Lower leg skin (tissue), 4 donors: Measurements from ENCODE around the gene SGSH. TPM values are rescaled to one million over a fixed set of nuclear protein-coding genes. Genes with fewer than 3 reads are reported as not detected.
A peak's percentile ranks its signal among the peaks of the same experiment; 100 is the strongest.

Experiments
- DNase-seq, 2 donors: peaks; one replicate each; pipeline ENCODE4 v3.0.0-alpha.2; 2019; ENCODE audit warnings: low spot score in 2 of 2
- H3K4me3 ChIP-seq: fragments of 200-600 bp; sonication (generic); 2 replicates; pipeline ENCODE4 v1.5.1; 2017; ENCODE audit warnings: mild to moderate bottlenecking, low read depth; ENCODE audit not compliant: poor library complexity, severe bottlenecking
- POLR2A ChIP-seq, 2 donors: fragments of 450-650 bp; IDR thresholded peaks; one replicate each; pipeline ENCODE4 v1.6.1; 2016 to 2017; ENCODE audit warnings: antibody characterized with exemption in 2 of 2, mild to moderate bottlenecking in 1 of 2, moderate library complexity in 1 of 2
- WGBS, 2 donors: methylation state at CpG; one replicate each; pipeline ENCODE4 v1.1.5; 2018; 5-methylcytosine and 5-hydroxymethylcytosine counted together
- intact Hi-C: fragments of 100-400 bp; cut with DNase I; formaldehyde crosslinking; loops from one replicate; pipeline ENCODE4 v1.15.0; 2023; ENCODE audit warnings: low total_unique reads
- total RNA-seq, 4 donors: library from RNA; depleted of rRNA; stranded (reverse); fragments of >200 nt; gene quantifications; one replicate each; pipeline ENCODE4 v1.1.0, GENCODE V29; 2016
- TF ChIP-seq, protein P1 (sequence below), 3 donors: fragments of 450-650 bp; IDR thresholded peaks; one replicate each; pipeline ENCODE4 v1.5.1; 2016; ENCODE audit warnings: antibody characterized with exemption in 3 of 3, mild to moderate bottlenecking in 3 of 3, moderate library complexity in 2 of 3

The SGSH gene
- total RNA-seq, 4 donors from 2014 or later, result 19.4 to 47.3 (median 37.0) TPM

DNA sequence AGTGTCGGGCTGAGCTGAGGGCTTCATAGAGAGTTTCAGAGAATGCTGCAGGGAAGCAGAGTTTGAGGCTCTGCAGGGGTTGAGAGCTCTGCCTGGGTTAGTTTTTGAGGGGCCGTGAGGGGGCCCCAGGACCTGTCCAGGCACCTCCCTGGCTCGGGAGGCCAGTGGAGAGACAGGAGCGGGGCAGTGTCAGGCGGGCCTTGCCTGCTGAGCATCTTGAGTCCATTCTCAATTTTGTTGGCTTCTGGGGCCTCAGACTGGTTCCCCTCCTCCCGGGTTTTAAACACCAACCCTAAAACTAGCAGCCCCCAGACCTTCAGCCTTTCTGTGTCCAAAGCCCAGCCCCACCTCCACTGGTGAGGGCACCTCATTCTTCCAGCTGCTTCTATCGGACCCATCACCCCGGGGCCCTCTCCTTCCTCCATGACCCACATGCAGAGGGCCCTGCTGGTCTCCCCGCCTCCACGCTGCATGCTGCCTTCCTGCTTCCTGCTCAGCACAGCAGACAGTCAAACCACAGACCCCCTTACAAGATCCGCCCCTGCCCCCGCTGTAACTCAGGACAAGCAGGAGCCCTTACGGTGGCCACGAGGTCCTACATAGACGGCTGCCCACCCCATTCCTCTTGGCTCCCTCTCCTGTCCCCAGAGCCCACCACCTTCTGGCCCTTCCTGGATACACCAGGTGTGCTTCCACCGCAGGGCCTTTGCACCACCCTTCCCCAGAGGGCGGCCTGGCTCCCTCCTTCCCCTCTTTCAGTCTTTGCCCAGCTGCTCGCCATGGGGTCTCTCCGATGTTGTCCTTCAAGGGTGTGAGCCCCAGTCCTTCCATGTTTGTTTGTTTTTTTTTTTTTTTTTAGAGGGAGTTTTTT lies 44.3 kb upstream of the SGSH start:
- no peak for DNase-seq
- intact Hi-C loops, result no loop called here
- TF ChIP-seq, protein P1, sequence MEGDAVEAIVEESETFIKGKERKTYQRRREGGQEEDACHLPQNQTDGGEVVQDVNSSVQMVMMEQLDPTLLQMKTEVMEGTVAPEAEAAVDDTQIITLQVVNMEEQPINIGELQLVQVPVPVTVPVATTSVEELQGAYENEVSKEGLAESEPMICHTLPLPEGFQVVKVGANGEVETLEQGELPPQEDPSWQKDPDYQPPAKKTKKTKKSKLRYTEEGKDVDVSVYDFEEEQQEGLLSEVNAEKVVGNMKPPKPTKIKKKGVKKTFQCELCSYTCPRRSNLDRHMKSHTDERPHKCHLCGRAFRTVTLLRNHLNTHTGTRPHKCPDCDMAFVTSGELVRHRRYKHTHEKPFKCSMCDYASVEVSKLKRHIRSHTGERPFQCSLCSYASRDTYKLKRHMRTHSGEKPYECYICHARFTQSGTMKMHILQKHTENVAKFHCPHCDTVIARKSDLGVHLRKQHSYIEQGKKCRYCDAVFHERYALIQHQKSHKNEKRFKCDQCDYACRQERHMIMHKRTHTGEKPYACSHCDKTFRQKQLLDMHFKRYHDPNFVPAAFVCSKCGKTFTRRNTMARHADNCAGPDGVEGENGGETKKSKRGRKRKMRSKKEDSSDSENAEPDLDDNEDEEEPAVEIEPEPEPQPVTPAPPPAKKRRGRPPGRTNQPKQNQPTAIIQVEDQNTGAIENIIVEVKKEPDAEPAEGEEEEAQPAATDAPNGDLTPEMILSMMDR (IDR thresholded peaks at IDR 0.05), result no peak
- TF ChIP-seq POLR2A (IDR thresholded peaks at IDR 0.05), result no peak
- no peak overlapping the region for H3K4me3 ChIP-seq
- 87 to 90% methylated on average over 19 of the region's 19 CpGs for WGBS, 2 donors

DNA sequence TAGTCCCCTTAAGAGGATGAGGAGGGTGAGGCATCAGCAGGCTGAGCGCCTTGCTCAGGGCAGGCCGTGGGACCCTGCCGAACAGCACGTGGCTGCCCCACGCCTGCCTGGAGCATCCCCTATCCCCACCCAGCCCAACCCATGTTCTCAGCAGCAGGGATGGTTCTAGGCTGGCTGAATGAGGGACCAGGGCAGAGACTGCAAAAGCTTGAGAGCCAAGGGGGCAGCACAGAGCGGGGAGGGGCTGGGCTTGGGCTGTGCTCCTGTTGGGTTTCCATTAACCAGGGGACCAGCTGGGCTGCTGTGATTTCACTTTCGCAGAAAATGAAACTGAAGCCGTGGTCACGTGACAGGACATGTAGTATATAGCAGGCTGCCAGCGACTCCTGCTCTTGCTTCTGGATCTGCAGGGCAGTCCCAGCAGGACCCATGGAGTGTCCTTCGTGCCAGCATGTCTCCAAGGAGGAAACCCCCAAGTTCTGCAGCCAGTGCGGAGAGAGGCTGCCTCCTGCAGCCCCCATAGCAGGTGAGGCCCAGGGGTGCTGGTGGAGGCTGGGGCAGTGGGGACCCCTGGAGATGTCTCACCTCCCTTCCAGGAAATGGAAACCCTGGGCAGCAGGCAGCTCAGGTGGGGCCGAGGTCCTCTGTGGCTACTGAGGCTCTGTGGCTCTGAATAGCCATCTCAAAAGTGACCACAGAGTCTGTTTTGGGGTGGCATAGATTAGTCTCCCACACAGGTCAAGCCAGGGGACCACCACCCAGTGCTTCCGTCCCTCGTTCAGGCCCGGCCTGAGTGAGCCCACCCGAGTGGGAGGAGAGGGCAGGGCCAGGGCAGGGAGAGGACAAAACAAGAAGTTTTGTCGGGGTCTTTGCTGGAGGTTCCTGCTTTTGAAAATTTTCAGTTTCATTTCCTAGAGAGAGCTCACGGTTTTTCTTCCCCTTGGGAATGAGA lies 43.4 kb upstream of the SGSH start:
- H3K4me3 ChIP-seq, result no peak overlapping the region
- TF ChIP-seq, protein P1 (IDR thresholded peaks at IDR 0.05), result no peak
- no peak for TF ChIP-seq POLR2A (IDR thresholded peaks at IDR 0.05)
- intact Hi-C loops, result no loop called here
- peak; percentile 89 to 96 for DNase-seq
- 33 to 44% methylated on average over 16 to 18 of the region's 19 CpGs for WGBS, 2 donors

DNA sequence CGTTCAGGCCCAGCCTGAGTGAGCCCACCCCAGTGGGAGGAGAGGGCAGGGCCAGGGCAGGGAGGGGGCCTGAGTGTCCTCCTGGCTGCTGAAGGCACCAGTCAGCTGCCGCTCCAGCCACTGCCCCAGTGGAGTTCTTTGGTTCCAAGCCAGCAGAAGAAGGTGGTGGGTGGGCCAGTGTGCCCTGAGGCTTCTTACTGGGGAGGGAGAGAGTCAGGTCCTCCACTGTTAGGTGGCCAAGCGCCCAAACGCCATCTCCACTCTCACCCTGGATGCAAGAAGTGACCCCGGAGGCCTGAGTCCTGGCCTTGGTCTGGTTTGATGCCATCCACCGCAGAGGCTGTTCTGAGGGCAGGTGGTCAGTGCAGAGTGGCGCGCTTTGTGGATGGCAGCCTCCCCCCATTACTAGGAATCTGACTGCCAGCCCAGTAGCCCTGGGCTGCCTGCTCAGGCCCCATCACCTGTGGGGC lies 42.7 kb upstream of the SGSH start:
- H3K4me3 ChIP-seq, result no peak overlapping the region
- intact Hi-C loops, result no loop called here
- TF ChIP-seq POLR2A (IDR thresholded peaks at IDR 0.05), result no peak
- 67 to 70% methylated on average over 6 to 7 of the region's 8 CpGs for WGBS, 2 donors
- no peak for DNase-seq

DNA sequence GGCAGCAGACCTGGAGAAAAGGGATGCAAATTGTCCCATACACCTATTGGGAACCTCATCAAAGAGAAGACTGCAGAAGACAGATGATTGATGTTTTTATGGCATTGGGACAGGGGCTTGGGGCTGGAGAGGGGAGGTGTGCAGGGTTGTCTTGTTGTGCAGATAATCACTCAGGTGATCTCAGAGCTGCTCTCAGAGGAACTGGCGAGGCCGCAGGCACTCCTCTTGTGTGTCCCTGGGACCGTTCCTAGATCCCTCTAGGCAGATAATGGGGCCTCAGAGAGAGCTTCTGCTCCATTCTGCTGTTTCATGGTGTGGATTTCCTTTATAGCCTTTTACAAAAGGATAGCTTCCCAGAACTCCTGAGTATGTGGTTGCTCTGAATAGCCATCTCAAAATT lies 42.2 kb upstream of the SGSH start:
- H3K4me3 ChIP-seq, result no peak overlapping the region
- no peak for DNase-seq
- TF ChIP-seq POLR2A (IDR thresholded peaks at IDR 0.05), result no peak
- TF ChIP-seq, protein P1 (IDR thresholded peaks at IDR 0.05), result no peak
- intact Hi-C loops, result no loop called here
- WGBS, 2 donors, result 32 to 37% methylated on average over 3 of the region's 3 CpGs

DNA sequence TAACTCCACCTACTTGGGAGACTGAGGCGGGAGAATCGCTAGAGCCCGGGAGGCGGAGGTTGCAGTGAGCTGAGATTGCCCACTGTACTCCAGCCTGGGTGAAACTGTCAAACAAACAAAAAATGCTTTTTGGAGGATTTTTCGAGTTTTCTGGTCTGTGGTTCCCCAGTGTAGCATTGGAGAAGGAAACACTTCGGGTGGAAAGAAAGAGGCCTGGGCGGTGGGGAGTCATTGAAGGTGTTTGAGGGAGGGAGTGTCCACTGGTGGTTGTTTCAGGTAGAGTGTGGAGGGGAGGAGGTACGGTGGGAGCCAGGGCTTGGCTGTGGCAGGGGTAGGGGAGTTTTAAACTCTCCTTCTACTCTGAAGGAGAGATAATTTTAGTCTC lies 41.8 kb upstream of the SGSH start:
- peak overlapping the region; percentile 96 for H3K4me3 ChIP-seq
- DNase-seq, result no peak
- intact Hi-C loops, result no loop called here
- TF ChIP-seq, protein P1 (IDR thresholded peaks at IDR 0.05), result no peak
- TF ChIP-seq POLR2A (IDR thresholded peaks at IDR 0.05), result no peak
- 27 to 32% methylated on average over 8 of the region's 8 CpGs for WGBS, 2 donors
